CD14-positive monocyte (primary cell): ENCODE results near the gene UGT1A1. TPM values are rescaled to one million over a fixed set of nuclear protein-coding genes. Genes with fewer than 3 reads are reported as not detected.

Source experiments
- DNase-seq, 3 donors: peaks; one replicate each; pipeline ENCODE4 v3.0.0-alpha.2; 2011 to 2022
- H2AFZ ChIP-seq: 2 replicates; pipeline ENCODE4 v1.6.0; 2012; ENCODE audit warnings: mild to moderate bottlenecking, low read depth, low read length, inconsistent platforms; ENCODE audit not compliant: insufficient read depth, poor library complexity, severe bottlenecking
- H3K27ac ChIP-seq, 2 donors: 1 replicate in 1 of 2; 2 replicates in 1 of 2; pipeline ENCODE4 v1.5.1; 2012 to 2013; ENCODE audit warnings: low read length in 2 of 2, control low read depth in 1 of 2, inconsistent platforms in 1 of 2, low read depth in 1 of 2, mild to moderate bottlenecking in 1 of 2
- H3K27me3 ChIP-seq, 2 donors: one replicate each; pipeline versions ENCODE4 v1.6.0 to v1.6.1; 2011 to 2013; ENCODE audit warnings: low read length in 2 of 2; ENCODE audit not compliant: control insufficient read depth in 2 of 2, insufficient read depth in 2 of 2
- H3K36me3 ChIP-seq, 2 donors: replicated peaks in 1 of 2; 1 replicate in 1 of 2; 2 replicates in 1 of 2; pipeline versions ENCODE4 v1.5.1 to v1.6.1; 2012 to 2013; ENCODE audit warnings: low read length in 2 of 2, control low read depth in 1 of 2, inconsistent platforms in 1 of 2, mild to moderate bottlenecking in 1 of 2; ENCODE audit not compliant: insufficient read depth in 2 of 2, control insufficient read depth in 1 of 2
- H3K4me1 ChIP-seq, 2 donors: 1 replicate in 1 of 2; 2 replicates in 1 of 2; pipeline versions ENCODE4 v1.5.1 to v1.6.1; 2012 to 2013; ENCODE audit warnings: low read length in 2 of 2, control low read depth in 1 of 2, inconsistent platforms in 1 of 2, mild to moderate bottlenecking in 1 of 2, moderate library complexity in 1 of 2; ENCODE audit not compliant: insufficient read depth in 2 of 2, control insufficient read depth in 1 of 2
- H3K4me2 ChIP-seq: replicated peaks from 2 replicates; pipeline ENCODE3; 2012; ENCODE audit warnings: low read length, moderate library complexity, mild to moderate bottlenecking; ENCODE audit not compliant: poor library complexity, severe bottlenecking; ENCODE audit errors: extremely low read depth
- H3K4me3 ChIP-seq, 3 experiments: fragments of 200-600 bp in 1 of 3; sonication (generic) in 1 of 3; replicated peaks in 1 of 3; 1 replicate in 2 of 3; 2 replicates in 1 of 3; pipeline ENCODE4 v1.5.1; 2011 to 2013; ENCODE audit warnings: low read length in 3 of 3, mild to moderate bottlenecking in 3 of 3, control low read depth in 2 of 3, low read depth in 2 of 3, inconsistent platforms in 1 of 3, moderate library complexity in 1 of 3
- H3K79me2 ChIP-seq: 2 replicates; pipeline ENCODE4 v1.6.0; 2012; ENCODE audit warnings: mild to moderate bottlenecking, control low read depth, inconsistent platforms, low read length, moderate library complexity; ENCODE audit not compliant: insufficient read depth
- H3K9ac ChIP-seq: 2 replicates; pipeline ENCODE4 v1.6.0; 2017; ENCODE audit warnings: low read length, mild to moderate bottlenecking; ENCODE audit not compliant: insufficient read depth, poor library complexity, severe bottlenecking
- H3K9me3 ChIP-seq, 2 donors: replicated peaks in 1 of 2; 1 replicate in 1 of 2; 2 replicates in 1 of 2; pipeline versions ENCODE4 v1.5.1 to v1.6.1; 2012 to 2013; ENCODE audit warnings: low read length in 2 of 2, control low read depth in 1 of 2; ENCODE audit not compliant: control insufficient read depth in 1 of 2, insufficient read depth in 1 of 2
- H4K20me1 ChIP-seq: 2 replicates; pipeline ENCODE4 v1.6.0; 2012; ENCODE audit warnings: mild to moderate bottlenecking, low read length, control low read depth, moderate library complexity; ENCODE audit not compliant: insufficient read depth
- H3K27ac Mint-ChIP-seq, 7 donors: one replicate each; pipeline ENCODE4 v1.8.0; 2020; ENCODE audit warnings: mild to moderate bottlenecking in 7 of 7, mixed read lengths in 7 of 7, moderate library complexity in 6 of 7, inconsistent platforms in 2 of 7
- H3K27me3 Mint-ChIP-seq, 3 donors: one replicate each; pipeline ENCODE4 v1.8.0; 2021 to 2022; ENCODE audit warnings: low read depth in 3 of 3, mild to moderate bottlenecking in 3 of 3, mixed read lengths in 3 of 3, moderate library complexity in 3 of 3, inconsistent platforms in 1 of 3
- H3K36me3 Mint-ChIP-seq, 2 donors: one replicate each; pipeline ENCODE4 v1.8.0; 2020; ENCODE audit warnings: mixed read lengths in 2 of 2, inconsistent platforms in 1 of 2, mild to moderate bottlenecking in 1 of 2
- H3K4me1 Mint-ChIP-seq: one replicate; pipeline ENCODE4 v1.8.0; 2020; ENCODE audit warnings: mild to moderate bottlenecking, mixed read lengths
- H3K4me3 Mint-ChIP-seq, 2 donors: one replicate each; pipeline ENCODE4 v1.8.0; 2020; ENCODE audit warnings: mild to moderate bottlenecking in 2 of 2, mixed read lengths in 2 of 2, moderate library complexity in 1 of 2
- H3K9me3 Mint-ChIP-seq, 7 donors: one replicate each; pipeline ENCODE4 v1.8.0; 2020 to 2022; ENCODE audit warnings: mixed read lengths in 7 of 7, mild to moderate bottlenecking in 6 of 7, moderate library complexity in 6 of 7, inconsistent platforms in 2 of 7
- WGBS: methylation state at CpG from one replicate; pipeline ENCODE4 v1.1.5; 2013; ENCODE audit warnings: missing lambda C conversion rate; ENCODE audit not compliant: insufficient coverage; 5-methylcytosine and 5-hydroxymethylcytosine counted together
- intact Hi-C, 2 donors: fragments of 100-400 bp; cut with micrococcal nuclease; formaldehyde crosslinking; loops; one replicate each; pipeline versions ENCODE4 v1.15.0 to v1.15.1; 2023
- polyA plus RNA-seq, 3 donors: library from polyadenylated mRNA; depleted of rRNA in 1 of 3; unstranded in 2 of 3; stranded (reverse) in 1 of 3; fragments of 300-500 nt in 2 of 3; fragments of >200 nt in 1 of 3; fragmentation: Illumina TruSeq in 2 of 3; gene quantifications; 1 replicate in 2 of 3; 2 replicates in 1 of 3; pipeline ENCODE4 v1.2.3, GENCODE V29; 2012 to 2021
- TF ChIP-seq, protein P1 (sequence below): fragments of 200-600 bp; IDR thresholded peaks from one replicate; pipeline ENCODE4 v1.8.0; 2022; ENCODE audit warnings: antibody characterized with exemption, mild to moderate bottlenecking

The UGT1A1 gene
- polyA plus RNA-seq, 3 donors, result not detected

DNA sequence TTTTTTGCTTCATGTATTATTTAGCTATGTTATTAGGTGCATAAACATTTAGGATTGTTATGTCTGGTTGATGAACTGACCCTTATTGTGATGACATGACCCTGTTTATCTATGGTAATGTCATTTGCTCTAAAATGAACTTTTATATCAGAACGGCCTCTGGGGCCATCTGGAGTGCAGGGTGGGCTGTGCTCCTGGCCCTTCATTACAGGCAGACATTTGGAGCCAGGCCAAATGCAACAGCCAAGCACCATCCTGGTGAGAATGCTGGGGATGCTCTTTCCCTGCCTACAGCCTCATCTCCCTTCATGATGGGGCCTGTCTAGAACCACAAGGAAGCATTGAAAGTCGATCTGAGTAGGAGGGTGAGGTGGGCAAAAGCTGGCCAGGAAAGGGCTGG lies 56.3 kb downstream of the UGT1A1 start:
- no peaks in the 10 kb centered on the region for H3K9me3 ChIP-seq
- no peak overlapping the region for H3K27ac ChIP-seq
- no peaks in the 10 kb centered on the region for H3K79me2 ChIP-seq
- H3K4me1 ChIP-seq, result no peaks in the 10 kb centered on the region
- H3K36me3 ChIP-seq, result no peaks in the 10 kb centered on the region
- H3K4me3 ChIP-seq, result no peak overlapping the region
- H3K27ac Mint-ChIP-seq, result no peak overlapping the region
- H2AFZ ChIP-seq, result no peak overlapping the region
- H3K27me3 ChIP-seq, result no peaks in the 10 kb centered on the region
- no peak overlapping the region for H3K4me3 Mint-ChIP-seq
- H3K4me2 ChIP-seq, result no peak overlapping the region
- H3K9me3 Mint-ChIP-seq, result peaks cover 0 to 5% (median 0%) of the 10 kb centered on the region in 7 donors
- no peak overlapping the region for H3K9ac ChIP-seq
- DNase-seq, result no peak
- H3K36me3 Mint-ChIP-seq, result no peaks in the 10 kb centered on the region
- H3K4me1 Mint-ChIP-seq, result no peaks in the 10 kb centered on the region
- intact Hi-C loops, result no loop called here
- TF ChIP-seq, protein P1, sequence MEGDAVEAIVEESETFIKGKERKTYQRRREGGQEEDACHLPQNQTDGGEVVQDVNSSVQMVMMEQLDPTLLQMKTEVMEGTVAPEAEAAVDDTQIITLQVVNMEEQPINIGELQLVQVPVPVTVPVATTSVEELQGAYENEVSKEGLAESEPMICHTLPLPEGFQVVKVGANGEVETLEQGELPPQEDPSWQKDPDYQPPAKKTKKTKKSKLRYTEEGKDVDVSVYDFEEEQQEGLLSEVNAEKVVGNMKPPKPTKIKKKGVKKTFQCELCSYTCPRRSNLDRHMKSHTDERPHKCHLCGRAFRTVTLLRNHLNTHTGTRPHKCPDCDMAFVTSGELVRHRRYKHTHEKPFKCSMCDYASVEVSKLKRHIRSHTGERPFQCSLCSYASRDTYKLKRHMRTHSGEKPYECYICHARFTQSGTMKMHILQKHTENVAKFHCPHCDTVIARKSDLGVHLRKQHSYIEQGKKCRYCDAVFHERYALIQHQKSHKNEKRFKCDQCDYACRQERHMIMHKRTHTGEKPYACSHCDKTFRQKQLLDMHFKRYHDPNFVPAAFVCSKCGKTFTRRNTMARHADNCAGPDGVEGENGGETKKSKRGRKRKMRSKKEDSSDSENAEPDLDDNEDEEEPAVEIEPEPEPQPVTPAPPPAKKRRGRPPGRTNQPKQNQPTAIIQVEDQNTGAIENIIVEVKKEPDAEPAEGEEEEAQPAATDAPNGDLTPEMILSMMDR, result no peak
- no peaks in the 10 kb centered on the region for H4K20me1 ChIP-seq
- peaks cover 2 to 9% (median 7%) of the 10 kb centered on the region in 3 donors for H3K27me3 Mint-ChIP-seq
- WGBS, result 100% methylated on average over 1 of the region's 2 CpGs

DNA sequence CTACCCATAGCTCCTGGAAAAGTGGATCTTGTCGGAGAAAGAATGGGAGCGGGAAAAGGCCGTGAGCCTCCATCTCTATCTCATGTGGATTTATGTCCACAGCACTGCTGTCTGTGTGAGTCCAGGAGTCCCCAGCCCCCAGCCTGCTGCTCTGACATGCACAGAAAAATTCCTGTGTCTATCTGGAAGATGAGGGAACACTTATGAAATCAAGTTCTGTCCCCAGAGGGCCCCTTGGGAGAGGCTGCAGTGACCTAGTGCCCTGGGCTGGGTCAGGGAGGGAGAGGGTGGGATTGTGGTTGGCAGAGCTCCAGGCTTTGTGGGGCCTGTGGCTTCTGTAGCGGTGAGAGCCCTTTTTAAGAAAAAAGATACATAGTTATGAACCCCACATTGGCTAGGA lies 56.7 kb downstream of the UGT1A1 start:
- Histone ChIP-seq H3K36me3 (no peaks in the 10 kb centered on the region), H4K20me1 (no peaks in the 10 kb centered on the region), H2AFZ (no peak overlapping the region), H3K27me3 (no peaks in the 10 kb centered on the region), H3K4me2 (no peak overlapping the region), H3K79me2 (no peaks in the 10 kb centered on the region), H3K4me3 (no peak overlapping the region), H3K4me1 (no peaks in the 10 kb centered on the region), H3K9me3 (no peaks in the 10 kb centered on the region), H3K27ac (no peak overlapping the region), H3K9ac (no peak overlapping the region)
- no peak for DNase-seq
- TF ChIP-seq, protein P1, result no peak
- Mint-ChIP-seq H3K4me1 (no peaks in the 10 kb centered on the region), H3K36me3 (no peaks in the 10 kb centered on the region), H3K27ac (no peak overlapping the region), H3K27me3 (peaks cover 2 to 9% (median 7%) of the 10 kb centered on the region in 3 donors), H3K4me3 (no peak overlapping the region), H3K9me3 (peaks cover 0 to 5% (median 0%) of the 10 kb centered on the region in 7 donors)
- 93% methylated on average over 3 of the region's 4 CpGs for WGBS
- intact Hi-C loops, result no loop called here
